HEK293 (cell line): ENCODE results near the gene ZC3H4.

ENCODE experiments used
- CTCF ChIA-PET: fragments of 350-600 bp; formaldehyde crosslinking; extraction: SDS; loops from one replicate; lab custom pipeline; 2021; ENCODE audit warnings: antibody characterized with exemption; lab: Yijun Ruan, JAX
- POLR2A ChIA-PET: fragments of 300-600 bp; formaldehyde crosslinking; extraction: SDS; loops from one replicate; lab custom pipeline; 2020; ENCODE audit warnings: antibody characterized with exemption, inconsistent platforms; lab: Yijun Ruan, JAX
- H3K27ac ChIP-seq: fragments of 200-500 bp; sonication (Bioruptor generic); 2 replicates; pipeline ENCODE4 v1.5.1; 2014; ENCODE audit warnings: low read depth, low read length, control low read depth, inconsistent platforms; ENCODE audit errors: extremely low read depth
- H3K36me3 ChIP-seq, 2 experiments: fragments of 200-500 bp in 1 of 2; sonication (Bioruptor generic) in 1 of 2; 1 replicate in 1 of 2; 2 replicates in 1 of 2; pipeline ENCODE4 v1.5.1; 2014 to 2017; ENCODE audit warnings: inconsistent platforms in 2 of 2, low read length in 2 of 2; ENCODE audit not compliant: control insufficient read depth in 2 of 2, insufficient read depth in 1 of 2
- H3K4me1 ChIP-seq: fragments of 200-500 bp; sonication (Bioruptor generic); 2 replicates; pipeline ENCODE4 v1.5.1; 2014; ENCODE audit warnings: mild to moderate bottlenecking, low read length, inconsistent platforms; ENCODE audit not compliant: control insufficient read depth, insufficient read depth
- H3K4me3 ChIP-seq: 2 replicates; pipeline ENCODE4 v1.5.1; 2011; ENCODE audit warnings: low read depth, mild to moderate bottlenecking, control low read depth, low read length, moderate library complexity
- H3K9me3 ChIP-seq: fragments of 200-500 bp; sonication (Bioruptor generic); 2 replicates; pipeline ENCODE4 v1.5.1; 2014; ENCODE audit warnings: low read depth, low read length, inconsistent platforms; ENCODE audit not compliant: control insufficient read depth, insufficient read depth
- GLI4 ChIP-seq: fragments of 450-650 bp; formaldehyde crosslinking; IDR thresholded peaks from 2 replicates; pipeline ENCODE4 v1.5.1; 2016; ENCODE audit warnings: missing biosample characterization, missing genetic modification characterization
- GLIS2 ChIP-seq: fragments of 450-650 bp; formaldehyde crosslinking; IDR thresholded peaks from 2 replicates; pipeline ENCODE4 v1.5.1; 2016; ENCODE audit warnings: missing biosample characterization, missing genetic modification characterization
- HIC1 ChIP-seq: fragments of 450-650 bp; formaldehyde crosslinking; IDR thresholded peaks from 2 replicates; pipeline ENCODE4 v1.5.1; 2016; ENCODE audit warnings: missing biosample characterization, missing genetic modification characterization
- KLF8 ChIP-seq: fragments of 450-650 bp; formaldehyde crosslinking; IDR thresholded peaks from 2 replicates; pipeline ENCODE4 v1.5.1; 2016; ENCODE audit warnings: missing biosample characterization, missing genetic modification characterization
- KLF9 ChIP-seq: fragments of 450-650 bp; formaldehyde crosslinking; IDR thresholded peaks from 2 replicates; pipeline ENCODE4 v1.5.1; 2016; ENCODE audit warnings: missing biosample characterization, missing genetic modification characterization, low read depth
- PATZ1 ChIP-seq: fragments of 450-650 bp; formaldehyde crosslinking; IDR thresholded peaks from 2 replicates; pipeline ENCODE4 v1.5.1; 2016; ENCODE audit warnings: missing biosample characterization, missing genetic modification characterization
- PBX3 ChIP-seq: sonication (generic); formaldehyde crosslinking; IDR thresholded peaks from 2 replicates; pipeline ENCODE4 v1.8.1; 2022; ENCODE audit warnings: mild to moderate bottlenecking, moderate library complexity, missing genetic modification reagents
- SP7 ChIP-seq: fragments of 450-650 bp; formaldehyde crosslinking; IDR thresholded peaks from 2 replicates; pipeline ENCODE4 v1.5.1; 2016; ENCODE audit warnings: missing biosample characterization, missing genetic modification characterization
- TSHZ1 ChIP-seq: fragments of 450-650 bp; formaldehyde crosslinking; IDR thresholded peaks from 2 replicates; pipeline ENCODE4 v1.5.1; 2016; ENCODE audit warnings: missing biosample characterization, missing genetic modification characterization, borderline replicate concordance
- ZBTB8A ChIP-seq: fragments of 450-650 bp; formaldehyde crosslinking; IDR thresholded peaks from 2 replicates; pipeline ENCODE4 v1.5.1; 2016; ENCODE audit warnings: missing biosample characterization, missing genetic modification characterization
- ZNF148 ChIP-seq: fragments of 450-650 bp; formaldehyde crosslinking; IDR thresholded peaks from 2 replicates; pipeline ENCODE4 v1.5.0; 2017; ENCODE audit warnings: missing biosample characterization, missing genetic modification characterization, borderline replicate concordance
- ZNF24 ChIP-seq: fragments of 450-650 bp; formaldehyde crosslinking; IDR thresholded peaks from 2 replicates; pipeline ENCODE4 v1.5.1; 2016; ENCODE audit warnings: missing biosample characterization, missing genetic modification characterization
- ZNF311 ChIP-seq: fragments of 450-650 bp; formaldehyde crosslinking; IDR thresholded peaks from 2 replicates; pipeline ENCODE4 v1.5.1; 2017; ENCODE audit warnings: missing biosample characterization, missing genetic modification characterization, borderline replicate concordance
- ZNF48 ChIP-seq: fragments of 450-650 bp; formaldehyde crosslinking; IDR thresholded peaks from 2 replicates; pipeline ENCODE4 v1.5.1; 2016; ENCODE audit warnings: missing biosample characterization, missing genetic modification characterization
- ZNF530 ChIP-seq: fragments of 450-650 bp; formaldehyde crosslinking; IDR thresholded peaks from 2 replicates; pipeline ENCODE4 v1.5.1; 2016; ENCODE audit warnings: low read depth, missing biosample characterization, missing genetic modification characterization
- ZNF621 ChIP-seq: fragments of 450-650 bp; formaldehyde crosslinking; IDR thresholded peaks from 2 replicates; pipeline ENCODE4 v1.5.1; 2017; ENCODE audit warnings: missing biosample characterization, missing genetic modification characterization
- ZNF623 ChIP-seq: fragments of 450-650 bp; formaldehyde crosslinking; IDR thresholded peaks from 2 replicates; pipeline ENCODE4 v1.5.1; 2016; ENCODE audit warnings: missing biosample characterization, missing genetic modification characterization
- ZNF707 ChIP-seq: fragments of 450-650 bp; formaldehyde crosslinking; IDR thresholded peaks from 2 replicates; pipeline ENCODE4 v1.5.1; 2016; ENCODE audit warnings: missing biosample characterization, missing genetic modification characterization
- ZNF830 ChIP-seq: fragments of 450-650 bp; IDR thresholded peaks from 2 replicates; pipeline ENCODE4 v1.5.0; 2018; ENCODE audit warnings: missing biosample characterization, missing genetic modification characterization, low read depth, mild to moderate bottlenecking, moderate library complexity
- TF ChIP-seq, protein P1 (sequence below): fragments of 450-650 bp; formaldehyde crosslinking; optimal IDR thresholded peaks from 2 replicates; pipeline ENCODE3; 2016; ENCODE audit warnings: missing biosample characterization, mild to moderate bottlenecking, missing genetic modification characterization

ZC3H4 gene

DNA sequence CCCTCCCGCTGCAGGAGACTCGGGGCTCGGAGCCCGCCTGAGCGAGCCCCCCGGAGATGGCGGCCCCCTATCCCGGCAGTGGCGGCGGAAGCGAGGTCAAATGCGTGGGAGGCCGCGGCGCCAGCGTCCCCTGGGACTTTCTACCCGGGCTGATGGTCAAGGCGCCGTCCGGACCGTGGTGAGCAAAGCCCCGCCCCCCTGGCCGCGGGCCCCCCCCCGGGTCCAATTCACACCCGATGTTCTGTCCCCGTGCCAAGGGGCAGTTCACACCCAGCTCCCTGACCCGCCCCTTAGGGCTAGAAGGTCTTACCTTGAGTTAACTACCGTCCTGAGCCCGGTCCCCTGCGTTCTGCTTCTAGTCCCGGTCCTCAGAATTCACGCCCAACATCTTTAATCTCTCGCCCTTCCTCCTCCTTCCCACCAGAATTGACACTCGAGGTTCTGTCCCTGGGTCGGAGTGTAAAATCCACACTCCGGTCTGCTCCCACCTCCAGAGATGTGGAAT lies 92.5 kb downstream of the ZC3H4 start (continued):
- TF ChIP-seq PATZ1 (tag by site-specific recombination), result peak; percentile 63; the same call in 1 of the 2 replicates
- TF ChIP-seq ZNF530 (tag by site-specific recombination), result no peak
- TF ChIP-seq KLF8 (tag by site-specific recombination), result peak; percentile 23; the same call in 1 of the 2 replicates
- no peak for TF ChIP-seq ZNF830 (tag by site-specific recombination)
- TF ChIP-seq SP7 (tag by site-specific recombination), result 0 out of 2 replicates have a peak, but pooled peaks have one; percentile 11
- peak; percentile 73 for TF ChIP-seq KLF9
- TF ChIP-seq HIC1, result 0 out of 2 replicates have a peak, but pooled peaks have one; percentile 32
- TF ChIP-seq TSHZ1 (tag by site-specific recombination), result no peak

GRCh38 chr19:47020132-47020805 lies 93.3 kb downstream of the ZC3H4 start:
- Histone ChIP-seq H3K9me3 (no peaks in the 10 kb centered on the region), H3K27ac (no peak overlapping the region), H3K36me3 (no peaks in the 10 kb centered on the region), H3K4me1 (peaks cover 18% of the 10 kb centered on the region), H3K4me3 (peak overlapping the region; percentile 36)
- POLR2A ChIA-PET, result interaction anchor here (0.6 to 1.4 kb wide), 3 partner anchors 15 to 237 kb away, joined by 4 to 7 read pairs (median 4); no protein-coding TSS in a partner anchor
- CTCF ChIA-PET, result interaction anchor here (0.7 to 1.3 kb wide), 3 partner anchors 9 to 163 kb away, joined by 3 to 4 read pairs (median 3); no protein-coding TSS in a partner anchor
- TF ChIP-seq ZNF148 (tag by site-specific recombination) (no peak), PBX3 (CRISPR knock-in tag) (no peak), ZNF621 (tag by site-specific recombination) (no peak), GLIS2 (tag by site-specific recombination) (peak; percentile 48), ZNF623 (tag by site-specific recombination) (no peak), ZNF707 (tag by site-specific recombination) (no peak), ZNF48 (tag by site-specific recombination) (no peak), ZBTB8A (peak; percentile 50), KLF9 (peak; percentile 48), GLI4 (no peak), ZNF830 (tag by site-specific recombination) (no peak), ZNF311 (tag by site-specific recombination) (no peak), ZNF24 (tag by site-specific recombination) (no peak)
- TF ChIP-seq, protein P1, sequence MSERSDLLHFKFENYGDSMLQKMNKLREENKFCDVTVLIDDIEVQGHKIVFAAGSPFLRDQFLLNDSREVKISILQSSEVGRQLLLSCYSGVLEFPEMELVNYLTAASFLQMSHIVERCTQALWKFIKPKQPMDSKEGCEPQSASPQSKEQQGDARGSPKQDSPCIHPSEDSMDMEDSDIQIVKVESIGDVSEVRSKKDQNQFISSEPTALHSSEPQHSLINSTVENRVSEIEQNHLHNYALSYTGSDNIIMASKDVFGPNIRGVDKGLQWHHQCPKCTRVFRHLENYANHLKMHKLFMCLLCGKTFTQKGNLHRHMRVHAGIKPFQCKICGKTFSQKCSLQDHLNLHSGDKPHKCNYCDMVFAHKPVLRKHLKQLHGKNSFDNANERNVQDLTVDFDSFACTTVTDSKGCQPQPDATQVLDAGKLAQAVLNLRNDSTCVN (tag by site-specific recombination), result peak; percentile 36
